SK-N-SH treated with all-trans-retinoic acid at 6 μM for 48 hours (cell line): ENCODE measurements around the gene UPB1.
"Not testable (repeated sequence)": the region's sequence is repeated elsewhere in the genome, so short reads cannot be mapped to it uniquely, and the experiment has no call there.

Source experiments
- GLIS3 ChIP-seq: fragments of 250-450 bp; sonication (Bioruptor Pico); IDR thresholded peaks from 2 replicates; pipeline ENCODE4 v1.5.0; 2020; ENCODE audit warnings: mild to moderate bottlenecking, moderate library complexity
- ISL1 ChIP-seq: fragments of 250-450 bp; sonication (Bioruptor Pico); IDR thresholded peaks from 2 replicates; pipeline ENCODE4 v2.1.2; 2022; ENCODE audit warnings: mild to moderate bottlenecking, moderate library complexity
- OSR1 ChIP-seq: fragments of 250-450 bp; sonication (Bioruptor Pico); IDR thresholded peaks from 2 replicates; pipeline ENCODE4 v1.8.0; 2022; ENCODE audit warnings: moderate library complexity, mild to moderate bottlenecking, inconsistent platforms
- PPARA ChIP-seq: fragments of 250-450 bp; sonication (Bioruptor Pico); IDR thresholded peaks from 2 replicates; pipeline ENCODE4 v1.5.0; 2020; ENCODE audit warnings: mild to moderate bottlenecking, borderline replicate concordance
- RARB ChIP-seq: fragments of 250-450 bp; sonication (Bioruptor Pico); IDR thresholded peaks from 2 replicates; pipeline ENCODE4 v1.8.0; 2021; ENCODE audit warnings: mild to moderate bottlenecking, moderate library complexity
- SNAI2 ChIP-seq: fragments of 250-450 bp; sonication (Bioruptor Pico); IDR thresholded peaks from 2 replicates; pipeline ENCODE4 v1.5.0; 2020; ENCODE audit warnings: mild to moderate bottlenecking, moderate library complexity
- TCF4 ChIP-seq: fragments of 250-450 bp; sonication (Bioruptor Pico); IDR thresholded peaks from 2 replicates; pipeline ENCODE4 v1.8.0; 2021; ENCODE audit warnings: mild to moderate bottlenecking, moderate library complexity, borderline replicate concordance
- TOX ChIP-seq: fragments of 250-450 bp; sonication (Bioruptor Pico); IDR thresholded peaks from 2 replicates; pipeline ENCODE4 v1.8.0; 2021; ENCODE audit warnings: mild to moderate bottlenecking, moderate library complexity, borderline replicate concordance
- ZC3H10 ChIP-seq: fragments of 250-450 bp; sonication (Bioruptor Pico); IDR thresholded peaks from 2 replicates; pipeline ENCODE4 v1.5.1; 2021; ENCODE audit warnings: mild to moderate bottlenecking, moderate library complexity
- ZFP3 ChIP-seq: fragments of 250-450 bp; sonication (Bioruptor Pico); IDR thresholded peaks from 2 replicates; pipeline ENCODE4 v1.5.0; 2020; ENCODE audit warnings: mild to moderate bottlenecking, moderate library complexity
- ZFP30 ChIP-seq: fragments of 450-650 bp; formaldehyde crosslinking; IDR thresholded peaks from 2 replicates; pipeline ENCODE4 v1.5.0; 2022; ENCODE audit warnings: mild to moderate bottlenecking, moderate library complexity
- ZNF70 ChIP-seq: fragments of 450-650 bp; formaldehyde crosslinking; IDR thresholded peaks from 2 replicates; pipeline ENCODE4 v1.5.0; 2020; ENCODE audit warnings: mild to moderate bottlenecking, moderate library complexity
- TF ChIP-seq, protein P1 (sequence below): fragments of 250-450 bp; sonication (Bioruptor Pico); IDR thresholded peaks from 2 replicates; pipeline ENCODE4 v1.5.1; 2020; ENCODE audit warnings: low read depth, mild to moderate bottlenecking, moderate library complexity
- TF ChIP-seq, protein P2 (sequence below): fragments of 250-450 bp; sonication (Bioruptor Pico); IDR thresholded peaks from 2 replicates; pipeline ENCODE4 v1.8.0; 2020; ENCODE audit warnings: mild to moderate bottlenecking, moderate library complexity, borderline replicate concordance

DNA sequence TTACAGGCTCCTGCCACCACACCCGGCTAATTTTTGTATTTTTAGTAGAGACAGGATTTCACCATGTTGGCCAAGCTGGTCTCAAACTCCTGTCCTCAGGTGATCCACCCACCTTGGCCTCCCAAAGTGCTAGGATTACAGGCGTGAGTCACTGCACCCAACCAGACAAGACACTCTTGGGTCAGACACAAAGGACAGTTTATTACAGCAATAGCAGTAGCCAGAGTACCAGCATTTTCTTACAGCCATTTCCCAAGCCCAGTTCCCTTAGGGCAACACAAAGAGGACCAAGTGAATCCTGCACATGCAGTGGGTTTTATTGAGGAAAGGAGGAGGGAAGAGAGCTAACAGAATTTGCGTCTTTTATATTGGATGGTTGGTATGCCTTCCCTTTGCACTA, 35.8 kb downstream of the UPB1 start:
- TF ChIP-seq, protein P1, sequence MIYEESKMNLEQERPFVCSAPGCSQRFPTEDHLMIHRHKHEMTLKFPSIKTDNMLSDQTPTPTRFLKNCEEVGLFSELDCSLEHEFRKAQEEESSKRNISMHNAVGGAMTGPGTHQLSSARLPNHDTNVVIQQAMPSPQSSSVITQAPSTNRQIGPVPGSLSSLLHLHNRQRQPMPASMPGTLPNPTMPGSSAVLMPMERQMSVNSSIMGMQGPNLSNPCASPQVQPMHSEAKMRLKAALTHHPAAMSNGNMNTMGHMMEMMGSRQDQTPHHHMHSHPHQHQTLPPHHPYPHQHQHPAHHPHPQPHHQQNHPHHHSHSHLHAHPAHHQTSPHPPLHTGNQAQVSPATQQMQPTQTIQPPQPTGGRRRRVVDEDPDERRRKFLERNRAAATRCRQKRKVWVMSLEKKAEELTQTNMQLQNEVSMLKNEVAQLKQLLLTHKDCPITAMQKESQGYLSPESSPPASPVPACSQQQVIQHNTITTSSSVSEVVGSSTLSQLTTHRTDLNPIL (CRISPR knock-in tag), result not testable (repeated sequence)
- TF ChIP-seq ZC3H10 (CRISPR knock-in tag); GLIS3 (CRISPR knock-in tag); PPARA (CRISPR knock-in tag); ZNF70 (CRISPR knock-in tag); RARB; ZFP30 (CRISPR knock-in tag); TCF4; ZFP3 (CRISPR knock-in tag); ISL1 (CRISPR knock-in tag); OSR1 (CRISPR knock-in tag); TOX (CRISPR knock-in tag); SNAI2: not testable (repeated sequence)
- TF ChIP-seq, protein P2, sequence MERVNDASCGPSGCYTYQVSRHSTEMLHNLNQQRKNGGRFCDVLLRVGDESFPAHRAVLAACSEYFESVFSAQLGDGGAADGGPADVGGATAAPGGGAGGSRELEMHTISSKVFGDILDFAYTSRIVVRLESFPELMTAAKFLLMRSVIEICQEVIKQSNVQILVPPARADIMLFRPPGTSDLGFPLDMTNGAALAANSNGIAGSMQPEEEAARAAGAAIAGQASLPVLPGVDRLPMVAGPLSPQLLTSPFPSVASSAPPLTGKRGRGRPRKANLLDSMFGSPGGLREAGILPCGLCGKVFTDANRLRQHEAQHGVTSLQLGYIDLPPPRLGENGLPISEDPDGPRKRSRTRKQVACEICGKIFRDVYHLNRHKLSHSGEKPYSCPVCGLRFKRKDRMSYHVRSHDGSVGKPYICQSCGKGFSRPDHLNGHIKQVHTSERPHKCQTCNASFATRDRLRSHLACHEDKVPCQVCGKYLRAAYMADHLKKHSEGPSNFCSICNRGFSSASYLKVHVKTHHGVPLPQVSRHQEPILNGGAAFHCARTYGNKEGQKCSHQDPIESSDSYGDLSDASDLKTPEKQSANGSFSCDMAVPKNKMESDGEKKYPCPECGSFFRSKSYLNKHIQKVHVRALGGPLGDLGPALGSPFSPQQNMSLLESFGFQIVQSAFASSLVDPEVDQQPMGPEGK, result not testable (repeated sequence)
